SKM-1 (cell line): ENCODE results near the gene DPAGT1.
"Not testable (repeated sequence)": the region's sequence is repeated elsewhere in the genome, so short reads cannot be mapped to it uniquely, and the experiment has no call there.

ENCODE experiments used
- DNase-seq: peaks from one replicate; lab custom pipeline; 2025; ENCODE audit not compliant: unreplicated experiment; lab: John Stamatoyannopoulos, UW

DPAGT1 gene

DNA sequence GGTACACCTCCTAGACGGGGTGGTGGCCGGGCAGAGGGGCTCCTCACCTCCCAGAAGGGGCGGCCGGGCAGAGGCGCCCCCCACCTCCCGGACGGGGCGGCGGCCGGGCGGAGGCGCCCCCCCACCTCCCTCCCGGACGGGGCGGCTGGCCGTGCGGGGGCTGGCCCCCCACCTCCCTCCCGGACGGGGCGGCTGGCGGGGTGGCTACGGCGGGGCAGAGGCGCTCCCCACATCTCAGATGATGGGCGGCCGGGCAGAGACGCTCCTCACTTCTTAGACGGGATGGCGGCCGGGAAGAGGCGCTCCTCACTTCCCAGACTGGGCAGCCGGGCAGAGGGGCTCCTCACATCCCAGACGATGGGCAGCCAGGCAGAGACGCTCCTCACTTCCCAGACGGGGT lies 42.5 kb downstream of the DPAGT1 start:
- DNase-seq = not testable (repeated sequence)

DNA sequence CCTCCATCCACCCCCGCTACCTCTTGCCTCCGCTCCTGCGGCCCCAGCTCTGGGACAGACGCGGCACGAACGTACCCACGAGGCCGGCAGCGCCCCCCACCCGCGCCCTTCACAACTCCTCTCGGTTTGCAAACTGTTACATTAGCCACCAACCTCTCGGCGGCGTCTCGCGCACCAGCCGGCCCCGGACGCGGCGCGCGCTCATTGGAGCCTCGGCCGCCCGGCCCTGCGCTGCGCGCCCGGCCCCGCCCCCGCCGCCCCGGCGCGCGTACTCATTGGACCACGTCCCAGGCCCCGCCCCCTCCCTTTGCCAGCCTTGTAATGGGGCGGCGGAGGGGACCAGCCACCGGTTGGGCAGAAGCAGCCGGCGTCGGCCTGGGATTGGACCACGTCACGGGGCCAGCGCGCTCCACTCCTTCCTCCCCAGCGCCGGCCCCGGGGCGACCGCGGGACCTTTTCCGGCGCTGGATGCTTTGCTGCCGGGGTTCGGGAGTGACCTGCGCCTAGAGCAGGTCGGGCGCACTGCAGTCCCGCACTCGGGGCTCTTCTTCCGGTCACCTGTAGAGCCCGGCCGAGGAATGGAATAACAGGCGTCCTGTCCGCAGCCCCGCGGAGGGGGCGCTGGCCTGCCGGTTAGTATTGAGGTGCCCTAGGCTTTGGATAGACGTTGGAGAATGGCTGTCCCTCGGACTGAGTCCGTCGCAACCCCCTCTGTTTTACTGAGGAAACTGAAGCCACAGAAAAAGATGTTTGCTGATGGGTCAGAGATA lies 44.5 kb downstream of the DPAGT1 start, which contains the start of gene HYOU1:
TSS of gene HYOU1 (minus strand) at position 206 of the 770 bp plus-strand sequence. CDS start 1,045 bp downstream, outside the sequence.
- DNase-seq = peak; percentile 91

DNA sequence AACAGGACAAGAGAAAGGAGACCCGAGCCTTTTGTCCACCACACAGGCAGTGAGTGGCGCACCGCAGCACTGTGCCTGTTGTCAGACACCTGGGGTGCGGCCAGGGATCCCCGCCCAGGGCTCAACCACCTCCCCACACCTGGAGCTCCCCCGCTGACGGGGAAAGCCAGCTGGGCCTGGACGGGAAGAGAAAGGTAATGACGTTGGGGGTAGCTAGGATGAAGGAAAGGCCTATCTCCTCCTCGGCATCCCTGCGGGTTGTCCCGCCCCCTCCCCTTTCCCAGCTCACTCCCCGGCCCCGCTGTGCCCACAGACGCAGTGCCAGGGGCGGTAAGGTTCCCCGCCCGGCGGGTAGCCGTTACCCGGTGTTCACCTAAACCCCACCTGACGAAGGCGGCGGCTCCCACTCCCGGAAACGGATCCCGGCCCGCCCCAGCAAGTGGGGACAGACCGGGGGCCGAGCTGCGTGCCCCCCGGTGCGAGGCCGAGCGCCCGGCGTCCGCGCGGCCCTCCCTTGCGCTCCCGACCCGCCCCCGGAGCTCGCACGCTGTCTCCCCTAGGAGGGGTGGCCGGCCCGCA lies 45.1 kb downstream of the DPAGT1 start:
- no peak for DNase-seq

DNA sequence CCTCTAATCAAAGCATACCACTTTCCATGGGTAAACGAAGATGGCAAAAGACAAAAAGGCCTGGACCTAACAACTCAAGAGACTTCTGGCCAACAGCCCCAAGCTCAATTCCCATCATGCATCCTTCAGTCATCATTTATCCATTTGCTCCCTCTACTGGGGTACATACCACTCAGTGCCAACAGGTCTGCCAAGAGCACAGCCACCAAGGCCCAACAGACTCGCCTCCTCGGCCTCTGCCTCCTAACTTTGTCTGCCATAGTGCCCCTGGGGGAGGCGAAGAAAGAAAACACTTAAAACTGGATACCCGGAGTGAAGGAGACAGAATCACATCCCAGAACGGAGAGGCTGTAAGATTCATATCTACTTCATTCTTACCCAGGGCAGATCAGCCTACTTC lies 45.8 kb downstream of the DPAGT1 start:
- DNase-seq = no peak

DNA sequence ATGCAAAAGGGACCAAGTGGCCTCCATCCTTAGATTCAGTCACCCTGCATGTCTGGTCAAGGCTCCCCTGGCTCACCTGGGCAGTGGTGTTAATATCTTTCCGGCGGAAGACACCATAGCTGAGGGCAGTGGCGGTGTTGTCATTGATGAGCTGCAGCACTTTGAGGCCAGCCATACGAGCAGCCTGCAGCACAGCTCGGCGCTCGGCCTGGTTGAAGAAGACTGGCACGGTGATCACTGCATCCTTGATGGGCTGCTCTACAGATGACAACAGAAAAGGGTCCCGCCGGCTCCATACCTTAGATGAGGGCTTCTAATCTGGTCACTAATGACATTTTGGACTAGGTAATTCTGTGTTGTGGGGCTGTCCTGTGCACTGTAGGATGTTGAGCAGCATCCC lies 47.2 kb downstream of the DPAGT1 start:
- no peak for DNase-seq

DNA sequence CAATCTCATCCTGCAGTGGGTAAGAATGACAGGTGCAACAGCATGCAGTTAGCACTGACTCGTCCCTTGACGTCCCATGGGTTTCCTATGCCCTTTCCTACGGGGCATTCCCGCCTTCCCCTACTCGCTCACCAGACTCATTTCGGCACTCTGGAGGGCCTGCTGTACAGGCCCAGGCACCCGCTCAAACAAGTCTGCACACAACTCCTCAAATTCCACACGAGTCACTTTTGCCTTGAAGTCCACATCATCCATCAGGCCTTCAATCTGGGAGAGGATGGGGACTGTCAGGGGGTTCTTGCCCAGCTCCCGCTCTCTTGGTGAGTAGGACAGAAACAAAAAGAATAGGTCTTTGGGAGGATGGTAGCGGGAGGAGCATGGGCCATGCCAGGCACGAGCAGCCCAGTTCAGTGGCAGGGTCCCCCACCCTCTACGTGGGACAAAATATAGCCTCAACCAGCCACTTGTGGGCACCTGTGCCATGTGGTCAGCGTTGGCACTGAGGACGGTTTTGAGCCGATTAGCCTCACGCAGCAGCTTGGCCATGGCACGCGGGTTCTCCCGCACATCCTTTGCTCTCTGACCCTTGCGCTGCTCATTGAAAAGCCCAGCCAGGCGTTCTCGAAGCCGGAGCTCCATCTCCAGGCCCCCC lies 49.4 kb downstream of the DPAGT1 start:
- no peak for DNase-seq

DNA sequence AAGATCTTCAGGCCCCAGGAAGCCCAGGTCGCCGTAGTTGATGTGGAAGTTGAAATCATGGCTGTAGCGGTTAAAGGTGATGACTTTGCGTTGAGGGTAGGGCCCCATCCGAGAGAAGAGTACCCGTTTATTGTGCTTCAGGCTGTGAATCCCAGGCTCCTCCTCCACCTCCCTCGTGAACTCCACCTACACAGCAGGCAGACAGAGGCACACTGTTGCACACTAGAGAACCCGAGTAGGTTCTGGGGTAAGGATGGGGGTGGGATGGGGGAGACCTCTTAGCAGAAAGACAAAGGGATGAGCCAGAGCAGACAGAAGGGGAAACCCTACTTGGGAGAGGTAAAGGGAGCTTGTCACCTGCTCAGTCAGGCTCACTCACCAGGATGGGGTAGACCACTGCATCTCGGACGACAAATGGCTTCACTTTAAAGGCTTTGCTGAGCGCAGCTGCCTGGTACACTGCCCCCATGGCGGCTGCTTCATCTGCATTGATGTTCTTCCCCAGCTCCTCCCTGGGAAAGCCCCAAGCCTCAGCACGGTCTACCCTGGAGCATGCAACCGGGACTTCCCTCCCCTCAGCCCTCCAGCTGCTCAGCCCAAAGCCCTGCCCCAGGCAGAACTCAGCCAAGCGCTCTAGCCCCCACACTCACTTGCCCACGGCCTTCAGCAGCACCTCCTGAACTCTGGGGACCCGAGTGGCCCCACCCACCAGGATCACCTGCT lies 50.1 kb downstream of the DPAGT1 start:
- no peak for DNase-seq

DNA sequence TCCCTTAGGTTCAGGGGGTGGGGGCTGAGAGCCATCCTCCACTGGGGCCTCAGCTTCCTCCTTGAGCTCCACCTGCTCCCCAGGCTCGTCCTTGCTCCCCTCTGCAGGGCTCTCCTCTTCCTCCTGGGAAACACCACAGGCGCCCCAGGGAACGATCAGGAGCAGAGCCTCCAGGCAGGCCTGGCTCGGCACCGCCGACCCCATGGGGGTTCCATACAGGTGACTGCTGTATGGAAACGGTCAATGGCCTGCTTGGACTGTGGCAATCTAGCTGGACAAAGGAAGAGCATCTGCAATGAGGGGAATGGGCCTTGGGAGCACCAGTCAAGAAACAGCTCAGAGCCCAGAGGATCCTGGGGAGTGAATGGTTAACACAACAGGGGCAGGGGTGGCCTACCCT lies 52.6 kb downstream of the DPAGT1 start:
- DNase-seq = no peak

DNA sequence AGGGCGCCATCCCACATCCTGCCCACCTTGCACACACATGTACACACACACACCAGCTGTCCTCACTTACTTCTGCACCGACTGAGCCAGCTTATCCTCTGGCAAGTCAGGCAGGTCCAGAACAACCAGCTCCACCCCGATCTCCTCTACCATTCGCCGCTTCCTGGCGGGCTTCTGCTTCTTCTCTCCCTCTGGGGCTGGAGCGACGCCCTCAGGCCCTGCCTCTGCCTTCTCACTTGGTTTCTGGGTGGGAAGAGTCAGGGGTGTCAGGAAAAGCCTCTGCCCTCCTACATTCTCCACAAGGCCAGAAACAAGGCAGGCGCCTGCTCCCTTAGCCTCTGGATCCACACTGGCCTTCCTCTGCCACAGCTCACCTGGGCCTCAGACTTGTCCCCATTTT lies 53.0 kb downstream of the DPAGT1 start:
- no peak for DNase-seq

DNA sequence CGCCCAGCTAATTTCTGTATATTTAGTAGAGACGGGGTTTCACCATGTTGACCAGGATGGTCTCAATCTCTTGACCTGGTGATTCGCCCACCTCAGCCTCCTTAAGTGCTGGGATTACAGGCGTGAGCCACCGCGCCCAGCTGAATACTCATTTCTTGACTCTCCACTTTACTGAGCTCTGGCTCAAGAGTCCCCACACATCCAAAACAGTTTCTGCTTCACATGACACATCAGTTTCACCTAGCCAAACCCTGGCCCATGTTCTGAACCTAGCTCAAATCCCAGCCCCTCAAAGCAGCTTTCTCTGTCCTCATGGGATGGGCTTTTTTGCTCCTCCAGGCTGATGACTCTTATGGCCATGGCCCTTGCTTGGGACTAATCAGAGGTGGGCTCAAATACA lies 54.4 kb downstream of the DPAGT1 start:
- no peak for DNase-seq
